Articular chondrocyte of knee joint (primary cell): Measurements from ENCODE around the gene CYB5R4. TPM values are rescaled to one million over a fixed set of nuclear protein-coding genes. Genes with fewer than 3 reads are reported as not detected.

Experiments used
- total RNA-seq: library from RNA; depleted of rRNA; stranded (reverse); fragments of >200 nt; gene quantifications from 2 replicates; pipeline ENCODE4 v1.2.3, GENCODE V29; 2012

CYB5R4 gene, protein sequence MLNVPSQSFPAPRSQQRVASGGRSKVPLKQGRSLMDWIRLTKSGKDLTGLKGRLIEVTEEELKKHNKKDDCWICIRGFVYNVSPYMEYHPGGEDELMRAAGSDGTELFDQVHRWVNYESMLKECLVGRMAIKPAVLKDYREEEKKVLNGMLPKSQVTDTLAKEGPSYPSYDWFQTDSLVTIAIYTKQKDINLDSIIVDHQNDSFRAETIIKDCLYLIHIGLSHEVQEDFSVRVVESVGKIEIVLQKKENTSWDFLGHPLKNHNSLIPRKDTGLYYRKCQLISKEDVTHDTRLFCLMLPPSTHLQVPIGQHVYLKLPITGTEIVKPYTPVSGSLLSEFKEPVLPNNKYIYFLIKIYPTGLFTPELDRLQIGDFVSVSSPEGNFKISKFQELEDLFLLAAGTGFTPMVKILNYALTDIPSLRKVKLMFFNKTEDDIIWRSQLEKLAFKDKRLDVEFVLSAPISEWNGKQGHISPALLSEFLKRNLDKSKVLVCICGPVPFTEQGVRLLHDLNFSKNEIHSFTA
- total RNA-seq, result 8.6 and 9.4 TPM in 2 replicates

DNA sequence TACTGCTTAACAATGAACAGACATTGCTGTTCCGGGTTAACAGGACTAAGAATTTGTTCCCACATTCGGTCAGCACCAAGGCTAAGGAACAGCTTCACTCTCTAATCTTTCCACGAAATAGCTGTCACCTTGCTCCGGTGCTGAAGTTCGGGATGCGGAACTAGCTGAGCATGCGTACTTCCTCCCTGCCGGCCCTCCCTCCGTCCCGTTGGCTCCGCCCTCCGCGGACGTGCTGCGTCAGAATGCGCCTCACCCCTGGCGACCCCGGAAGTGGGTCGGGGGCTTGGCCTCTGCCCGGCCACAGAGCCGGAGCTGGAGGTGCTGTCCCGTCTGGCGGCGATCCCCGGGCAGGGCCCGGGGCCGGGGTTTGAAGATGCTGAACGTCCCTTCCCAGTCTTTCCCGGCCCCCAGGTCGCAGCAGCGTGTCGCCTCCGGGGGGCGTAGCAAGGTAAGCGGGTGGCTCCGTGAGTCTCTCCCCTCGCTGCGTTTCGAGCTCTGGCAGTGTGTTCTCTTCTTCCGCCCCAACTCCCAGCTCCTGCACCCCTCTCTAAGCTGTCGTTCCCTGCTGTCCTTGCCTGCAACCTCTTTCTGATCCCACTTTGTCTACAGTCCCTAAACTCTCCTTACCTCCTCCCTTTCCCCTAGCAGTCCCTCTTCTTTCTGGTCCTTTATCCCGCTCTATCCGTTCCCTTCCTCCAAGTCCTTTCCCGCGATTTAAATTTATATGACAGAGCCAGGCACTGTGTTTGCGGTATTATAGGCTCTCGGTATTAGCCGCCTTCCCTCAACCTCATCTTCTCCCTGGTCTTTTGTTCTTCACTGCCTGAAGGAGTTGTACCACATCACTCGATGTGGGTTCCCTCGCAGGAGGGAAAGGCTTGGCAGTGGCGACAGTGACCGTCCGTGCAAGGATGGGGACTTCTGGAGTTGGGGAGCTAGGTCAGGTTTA, at the start of gene CYB5R4:
Gene CYB5R4, plus strand, starts transcription at position 280 of the 949 bp plus-strand sequence. Its CDS starts 94 bp downstream, at position 374.

DNA sequence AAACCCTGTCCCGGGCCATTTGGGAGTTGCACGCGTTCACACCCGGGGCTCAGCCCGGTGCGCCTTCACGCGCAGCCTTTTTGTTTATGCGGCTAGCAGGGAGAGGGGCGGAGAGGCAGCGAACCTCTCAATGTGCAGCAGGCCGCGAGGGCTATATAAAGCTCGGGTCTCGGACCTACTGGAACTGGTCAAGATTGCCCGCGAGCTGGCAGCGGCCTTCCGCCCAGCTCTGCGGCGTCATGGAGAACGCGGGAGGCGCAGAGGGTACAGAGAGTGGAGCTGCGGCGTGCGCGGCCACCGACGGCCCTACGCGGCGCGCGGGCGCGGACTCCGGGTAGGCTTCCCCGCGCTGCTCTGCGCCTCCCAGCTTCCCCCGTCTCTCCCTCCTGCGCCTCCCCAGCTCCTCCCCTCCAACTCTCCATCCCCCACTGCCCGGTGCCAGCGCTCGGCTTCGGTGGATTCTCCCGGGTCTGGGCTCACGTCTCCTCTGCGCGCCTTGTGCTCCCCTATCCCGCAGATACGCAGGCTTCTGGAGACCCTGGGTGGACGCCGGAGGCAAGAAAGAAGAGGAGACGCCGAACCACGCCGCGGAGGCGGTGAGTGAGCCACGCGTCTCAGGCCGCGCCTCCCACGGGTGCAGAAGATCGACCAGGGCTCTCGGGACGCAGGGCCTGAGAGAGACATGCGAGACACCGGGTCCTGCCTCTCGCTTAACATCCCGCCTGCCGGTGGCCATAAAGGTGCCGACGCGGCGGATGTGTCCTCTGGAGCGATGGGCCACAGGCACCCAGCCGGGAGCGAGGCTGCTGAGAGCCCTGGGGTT, 6.1 kb upstream of the CYB5R4 start, which contains the start of gene RIPPLY2:
Gene RIPPLY2, plus strand, starts transcription at position 183 of the 823 bp plus-strand sequence. Its CDS starts 57 bp downstream, at position 240.

Other genes with a start within 250 kb of the CYB5R4 start
- gene SNAP91, start 150.6 kb upstream of the CYB5R4 start, total RNA-seq, result 0.32 and 0.52 TPM in 2 replicates
- under 0.01 and 0.43 TPM in 2 replicates for gene RIPPLY2, start 6.3 kb upstream of the CYB5R4 start, total RNA-seq
- 27.2 and 36.6 TPM in 2 replicates for gene MRAP2, start 174.1 kb downstream of the CYB5R4 start, total RNA-seq